Activated CD8-positive, alpha-beta T cell treated with anti-CD3 and anti-CD28 coated beads for 36 hours (primary cell): ENCODE results near the gene TOLLIP. TPM values are rescaled to one million over a fixed set of nuclear protein-coding genes. Genes with fewer than 3 reads are reported as not detected.
A peak's percentile ranks its signal among the peaks of the same experiment; 100 is the strongest.
"Not testable (repeated sequence)": the region's sequence is repeated elsewhere in the genome, so short reads cannot be mapped to it uniquely, and the experiment has no call there.

Experiments
- ATAC-seq: fragments of 200-7000 bp; cut with Tn5 transposase; one replicate; pipeline ENCODE4 v1.10.0; 2021; ENCODE audit warnings: mild to moderate bottlenecking, moderate library complexity
- CTCF ChIA-PET: fragments of 350-600 bp; sonication (Branson Sonifier 250); formaldehyde crosslinking; loops from one replicate; lab custom pipeline; 2021; ENCODE audit warnings: antibody characterized with exemption; lab: Charles Lee
- POLR2A ChIA-PET: fragments of 350-600 bp; sonication (Branson Sonifier 250); formaldehyde crosslinking; loops from one replicate; lab custom pipeline; 2021; ENCODE audit warnings: antibody characterized with exemption; lab: Charles Lee
- DNase-seq: peaks from one replicate; pipeline ENCODE4 v3.0.0-alpha.2; 2020
- H3K27ac Mint-ChIP-seq: one replicate; pipeline ENCODE4 v1.8.0; 2021; ENCODE audit warnings: mild to moderate bottlenecking, mixed read lengths
- H3K27me3 Mint-ChIP-seq: one replicate; pipeline ENCODE4 v1.8.0; 2021; ENCODE audit warnings: mixed read lengths
- H3K36me3 Mint-ChIP-seq: one replicate; pipeline ENCODE4 v1.8.0; 2021; ENCODE audit warnings: low read depth, mixed read lengths
- H3K4me1 Mint-ChIP-seq: one replicate; pipeline ENCODE4 v1.8.0; 2021; ENCODE audit warnings: low read depth, mixed read lengths
- H3K4me3 Mint-ChIP-seq: one replicate; pipeline ENCODE4 v1.8.0; 2021; ENCODE audit warnings: mild to moderate bottlenecking, moderate library complexity, mixed read lengths
- H3K9me3 Mint-ChIP-seq: one replicate; pipeline ENCODE4 v1.8.0; 2021; ENCODE audit warnings: mixed read lengths
- CTCF ChIP-seq: fragments of 200-600 bp; IDR thresholded peaks from one replicate; pipeline ENCODE4 v1.8.0; 2022; ENCODE audit warnings: antibody characterized with exemption, mild to moderate bottlenecking
- intact Hi-C: fragments of 100-400 bp; cut with micrococcal nuclease; formaldehyde crosslinking; loops from one replicate; pipeline ENCODE4 v1.10.0; 2022
- total RNA-seq, 2 experiments: library from RNA; stranded (reverse); gene quantifications; one replicate each; pipeline ENCODE4 v1.2.3, GENCODE V29; 2021

TOLLIP gene
- total RNA-seq, result 10 to 100 TPM; 32.4 to 33.1 TPM

DNA sequence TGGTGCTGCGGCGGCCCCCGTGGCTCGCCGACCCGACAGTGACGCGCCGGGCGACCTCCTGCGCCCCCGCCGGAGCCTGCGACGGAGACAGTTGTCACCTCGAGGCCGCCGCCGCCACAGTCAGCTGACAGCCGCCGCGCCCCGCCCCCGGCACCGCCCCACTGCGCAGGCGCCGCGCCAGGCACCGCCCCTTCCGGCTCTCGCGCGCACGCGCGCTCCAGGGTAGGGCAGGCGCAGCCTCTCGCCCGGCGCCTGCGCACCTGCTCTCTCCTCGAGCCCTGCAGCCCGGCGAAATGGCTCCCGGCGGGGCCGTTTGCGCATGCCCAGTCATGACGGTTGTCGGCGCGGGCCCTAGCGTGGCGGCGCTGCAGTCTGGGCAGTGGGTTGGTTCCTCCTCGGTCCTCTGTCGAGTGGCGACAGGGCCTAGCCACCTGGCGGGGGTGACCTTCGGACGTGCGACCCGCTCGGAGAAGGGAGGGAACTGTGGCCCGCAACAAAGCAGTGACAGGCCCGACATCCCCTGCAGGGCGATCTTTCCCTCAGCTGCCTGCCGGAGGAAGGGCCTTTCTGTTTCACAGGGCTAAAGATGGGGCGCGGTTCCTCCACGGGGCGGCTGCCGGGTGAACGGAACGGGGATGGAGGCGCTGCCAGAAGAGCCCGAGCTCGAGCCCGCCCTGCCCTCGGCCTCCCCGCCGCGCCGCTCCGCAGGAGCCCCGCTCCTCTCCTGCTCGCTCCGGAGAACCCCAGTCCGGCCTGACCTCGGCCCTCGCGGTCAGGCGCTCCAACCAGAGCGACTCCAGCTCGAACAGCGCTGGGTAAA is at the start of gene TOLLIP:
Gene TOLLIP, minus strand, starts transcription at position 135 of the 820 bp plus-strand sequence. Its CDS starts 134 bp downstream, at position 1.
- ChIA-PET POLR2A (interaction anchor here (0.6 to 2.6 kb wide), 11 partner anchors 8 to 152 kb away, joined by 3 to 11 read pairs (median 4); partner anchors contain the start of gene MUC5AC), CTCF (interaction anchor here (1.6 kb wide), 1 partner anchor 105 kb away, joined by 3 read pairs; no protein-coding TSS in a partner anchor)
- intact Hi-C loops, result no loop called here
- H3K4me3 Mint-ChIP-seq, result peak within 1 kb of the TSS; percentile 93
- peaks cover 37% of the 10 kb centered on the region for H3K4me1 Mint-ChIP-seq
- DNase-seq, result peak; percentile 95
- peaks cover 13% of the 10 kb centered on the region for H3K9me3 Mint-ChIP-seq
- TF ChIP-seq CTCF, result no peak
- peak within 1 kb of the TSS; percentile 96 for H3K27ac Mint-ChIP-seq
- peak; percentile 89 for ATAC-seq
- no peaks in the 10 kb centered on the region for H3K27me3 Mint-ChIP-seq
- peaks cover 19% of the 10 kb centered on the region for H3K36me3 Mint-ChIP-seq

GRCh38 chr11:1358931-1359330 is 49.5 kb upstream of the TOLLIP start:
- H3K4me1 Mint-ChIP-seq, H3K9me3 Mint-ChIP-seq, H3K36me3 Mint-ChIP-seq, DNase-seq, ATAC-seq, POLR2A ChIA-PET, H3K4me3 Mint-ChIP-seq, intact Hi-C loops, H3K27ac Mint-ChIP-seq, CTCF ChIA-PET: not testable (repeated sequence)
- peaks cover 13% of the 10 kb centered on the region for H3K27me3 Mint-ChIP-seq

DNA sequence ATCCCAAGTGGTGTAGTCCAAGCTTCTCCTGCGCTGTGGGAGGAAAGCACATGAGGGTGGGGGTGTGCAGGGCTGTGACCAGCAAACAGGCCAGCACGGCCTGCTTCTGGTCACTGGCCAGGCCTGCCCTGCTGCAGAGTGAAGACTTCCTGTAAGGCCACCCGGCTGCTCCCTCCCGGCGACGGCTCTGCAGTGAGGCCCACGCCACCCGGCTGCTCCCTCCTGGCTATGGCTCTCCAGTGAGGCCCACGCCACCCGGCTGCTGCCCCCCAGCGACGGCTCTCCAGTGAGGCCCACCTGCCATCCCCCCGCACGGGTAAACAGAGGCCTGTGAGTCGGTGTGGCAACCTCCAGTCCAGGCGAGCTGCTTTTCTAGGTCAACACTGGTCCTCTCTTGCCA is 48.9 kb upstream of the TOLLIP start:
- no peaks in the 10 kb centered on the region for H3K36me3 Mint-ChIP-seq
- intact Hi-C loops, result no loop called here
- H3K27ac Mint-ChIP-seq, result no peak overlapping the region
- POLR2A ChIA-PET, result no interaction called here
- H3K4me3 Mint-ChIP-seq, result no peak overlapping the region
- CTCF ChIA-PET, result no interaction called here
- no peaks in the 10 kb centered on the region for H3K9me3 Mint-ChIP-seq
- DNase-seq (no peak), ATAC-seq (no peak)
- peaks cover 11% of the 10 kb centered on the region for H3K27me3 Mint-ChIP-seq
- TF ChIP-seq CTCF, result no peak
- no peaks in the 10 kb centered on the region for H3K4me1 Mint-ChIP-seq

DNA sequence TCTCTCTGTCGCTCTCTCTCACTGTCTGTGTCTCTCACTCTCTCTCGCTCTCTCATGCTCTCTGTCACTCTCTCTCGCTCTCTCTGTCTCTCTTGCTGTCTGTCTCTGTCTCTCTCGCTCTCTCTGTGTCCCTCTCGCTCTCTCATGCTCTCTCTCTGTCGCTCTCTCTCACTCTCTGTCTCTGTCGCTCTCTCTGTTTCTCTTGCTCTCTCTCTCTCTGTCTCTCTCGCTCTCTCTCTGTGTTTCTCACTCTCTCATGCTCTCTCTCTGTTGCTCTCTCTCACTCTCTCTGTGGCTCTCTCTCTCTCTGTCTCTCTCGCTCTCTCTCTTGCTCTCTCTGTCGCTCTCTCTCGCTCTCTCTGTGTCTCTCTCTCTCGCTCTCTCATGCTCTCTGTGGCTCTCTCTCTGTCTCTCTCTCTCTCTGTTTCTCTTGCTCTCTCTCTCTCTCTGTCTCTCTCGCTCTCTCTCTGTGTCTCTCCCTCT is 47.1 kb upstream of the TOLLIP start:
- Mint-ChIP-seq H3K27ac (no peak overlapping the region), H3K36me3 (no peaks in the 10 kb centered on the region), H3K4me1 (no peaks in the 10 kb centered on the region), H3K27me3 (peaks cover 11% of the 10 kb centered on the region), H3K9me3 (no peaks in the 10 kb centered on the region), H3K4me3 (no peak overlapping the region)
- DNase-seq (no peak), ATAC-seq (no peak)
- CTCF ChIA-PET, result no interaction called here
- no peak for TF ChIP-seq CTCF
- intact Hi-C loops, result no loop called here
- POLR2A ChIA-PET, result no interaction called here

GRCh38 chr11:1356007-1356435 is 46.6 kb upstream of the TOLLIP start:
- DNase-seq (no peak), ATAC-seq (no peak)
- no peak overlapping the region for H3K27ac Mint-ChIP-seq
- no peaks in the 10 kb centered on the region for H3K9me3 Mint-ChIP-seq
- TF ChIP-seq CTCF, result no peak
- POLR2A ChIA-PET, result no interaction called here
- H3K4me1 Mint-ChIP-seq, result no peaks in the 10 kb centered on the region
- peaks cover 11% of the 10 kb centered on the region for H3K27me3 Mint-ChIP-seq
- H3K36me3 Mint-ChIP-seq, result no peaks in the 10 kb centered on the region
- H3K4me3 Mint-ChIP-seq, result no peak overlapping the region
- intact Hi-C loops, result no loop called here
- CTCF ChIA-PET, result no interaction called here
